ENCODE data around the gene CTSE. TPM values are rescaled to one million over a fixed set of nuclear protein-coding genes. Genes with fewer than 3 reads are reported as not detected.

Gene CTSE
- total RNA-seq, 1 experiment from 2014 or later: 0.39 TPM

- no peak overlapping the region for H3K27ac ChIP-seq (ENCODE audit: low read depth, low read length, poor library complexity, severe bottlenecking)
- no peaks in the 10 kb centered on the region for H3K36me3 ChIP-seq (ENCODE audit: insufficient read depth, low read length, poor library complexity, severe bottlenecking)
- POLR2A ChIA-PET (ENCODE audit: low non-redundant PET): no interaction called here
- no peak for DNase-seq (ENCODE audit: low spot score)
- intact Hi-C loops (cut with micrococcal nuclease; ENCODE audit: unreplicated experiment): no loop called here
- no peaks in the 10 kb centered on the region for H3K27me3 ChIP-seq (replicated peaks; ENCODE audit: insufficient read depth, low read depth, low read length, poor library complexity)
- H3K4me3 ChIP-seq (ENCODE audit: low read depth, low read length, poor library complexity, severe bottlenecking): no peak overlapping the region
- CTCF ChIA-PET: interaction anchor here (2.0 kb wide), 1 partner anchor 74 kb away, joined by 11 read pairs; no protein-coding TSS in a partner anchor
- no peaks in the 10 kb centered on the region for H3K4me1 ChIP-seq (ENCODE audit: insufficient read depth, low read length, poor library complexity, severe bottlenecking)
- TF ChIP-seq CTCF (conservative IDR thresholded peaks at IDR 0.05; ENCODE audit: low read depth, low read length): no peak
- no peak for TF ChIP-seq EZH2 (IDR thresholded peaks at IDR 0.05; ENCODE audit: borderline replicate concordance, low read depth, low read length, poor library complexity, severe bottlenecking)
- no peaks in the 10 kb centered on the region for H3K9me3 ChIP-seq (ENCODE audit: low read depth, low read length, poor library complexity, severe bottlenecking)
- no TSS peak for BruUV-seq (replicated peaks)
Measured at GRCh38 chr1:206032380-206033140, 8.9 kb upstream of the CTSE start.

- Histone ChIP-seq H3K27ac (ENCODE audit: low read depth, low read length, poor library complexity, severe bottlenecking) (no peak overlapping the region), H3K4me3 (ENCODE audit: low read depth, low read length, poor library complexity, severe bottlenecking) (no peak overlapping the region), H3K36me3 (ENCODE audit: insufficient read depth, low read length, poor library complexity, severe bottlenecking) (no peaks in the 10 kb centered on the region), H3K4me1 (ENCODE audit: insufficient read depth, low read length, poor library complexity, severe bottlenecking) (no peaks in the 10 kb centered on the region), H3K9me3 (ENCODE audit: low read depth, low read length, poor library complexity, severe bottlenecking) (no peaks in the 10 kb centered on the region), H3K27me3 (replicated peaks; ENCODE audit: insufficient read depth, low read depth, low read length, poor library complexity) (no peaks in the 10 kb centered on the region)
- TF ChIP-seq EZH2 (IDR thresholded peaks at IDR 0.05; ENCODE audit: borderline replicate concordance, low read depth, low read length, poor library complexity, severe bottlenecking) (no peak), CTCF (conservative IDR thresholded peaks at IDR 0.05; ENCODE audit: low read depth, low read length) (peak; percentile 95)
- DNase-seq (ENCODE audit: low spot score): peak; percentile 78
- CTCF ChIA-PET: interaction anchor here (1.2 to 2.0 kb wide), 3 partner anchors 45 to 76 kb away, joined by 4 to 11 read pairs (median 4); no protein-coding TSS in a partner anchor
- intact Hi-C loops (cut with micrococcal nuclease; ENCODE audit: unreplicated experiment): loop anchor here (2.0 kb wide), 1 partner anchor 76 kb away; no protein-coding TSS in a partner anchor
- POLR2A ChIA-PET (ENCODE audit: low non-redundant PET): no interaction called here
- BruUV-seq (replicated peaks): no TSS peak
Measured at GRCh38 chr1:206030714-206031113, 7.0 kb upstream of the CTSE start.

- H3K27me3 ChIP-seq (replicated peaks; ENCODE audit: insufficient read depth, low read depth, low read length, poor library complexity): no peaks in the 10 kb centered on the region
- BruUV-seq (replicated peaks): no TSS peak
- ChIA-PET CTCF (interaction anchor here (1.2 to 2.0 kb wide), 2 partner anchors 45 to 76 kb away, joined by 4 to 11 read pairs; no protein-coding TSS in a partner anchor), POLR2A (ENCODE audit: low non-redundant PET) (no interaction called here)
- intact Hi-C loops (cut with micrococcal nuclease; ENCODE audit: unreplicated experiment): loop anchor here (2.0 kb wide), 1 partner anchor 77 kb away; no protein-coding TSS in a partner anchor
- no peak for DNase-seq (ENCODE audit: low spot score)
- no peaks in the 10 kb centered on the region for H3K9me3 ChIP-seq (ENCODE audit: low read depth, low read length, poor library complexity, severe bottlenecking)
- H3K4me3 ChIP-seq (ENCODE audit: low read depth, low read length, poor library complexity, severe bottlenecking): no peak overlapping the region
- H3K36me3 ChIP-seq (ENCODE audit: insufficient read depth, low read length, poor library complexity, severe bottlenecking): no peaks in the 10 kb centered on the region
- TF ChIP-seq CTCF (conservative IDR thresholded peaks at IDR 0.05; ENCODE audit: low read depth, low read length): no peak
- TF ChIP-seq EZH2 (IDR thresholded peaks at IDR 0.05; ENCODE audit: borderline replicate concordance, low read depth, low read length, poor library complexity, severe bottlenecking): no peak
- no peak overlapping the region for H3K27ac ChIP-seq (ENCODE audit: low read depth, low read length, poor library complexity, severe bottlenecking)
- no peaks in the 10 kb centered on the region for H3K4me1 ChIP-seq (ENCODE audit: insufficient read depth, low read length, poor library complexity, severe bottlenecking)
Measured at GRCh38 chr1:206030191-206030590, 6.5 kb upstream of the CTSE start.

Data from A673 (cell line).